Breast epithelium (tissue), 3 donors: Measurements from ENCODE around the gene CDH23.
A peak's percentile ranks its signal among the peaks of the same experiment; 100 is the strongest.

ENCODE experiments used
- POLR2A ChIP-seq: fragments of 450-650 bp; IDR thresholded peaks from one replicate; pipeline ENCODE4 v1.6.1; 2016; ENCODE audit warnings: antibody characterized with exemption, mild to moderate bottlenecking, moderate library complexity
- POLR2AphosphoS5 ChIP-seq, 3 donors: sonication (generic); formaldehyde crosslinking; IDR thresholded peaks; one replicate each; pipeline ENCODE4 v1.6.1; 2017; ENCODE audit warnings: antibody characterized with exemption in 3 of 3
- TF ChIP-seq, protein P1 (sequence below), 3 donors: fragments of 450-650 bp; IDR thresholded peaks; one replicate each; pipeline ENCODE4 v1.5.1; 2016 to 2017; ENCODE audit warnings: antibody characterized with exemption in 3 of 3, mild to moderate bottlenecking in 3 of 3, moderate library complexity in 3 of 3

DNA sequence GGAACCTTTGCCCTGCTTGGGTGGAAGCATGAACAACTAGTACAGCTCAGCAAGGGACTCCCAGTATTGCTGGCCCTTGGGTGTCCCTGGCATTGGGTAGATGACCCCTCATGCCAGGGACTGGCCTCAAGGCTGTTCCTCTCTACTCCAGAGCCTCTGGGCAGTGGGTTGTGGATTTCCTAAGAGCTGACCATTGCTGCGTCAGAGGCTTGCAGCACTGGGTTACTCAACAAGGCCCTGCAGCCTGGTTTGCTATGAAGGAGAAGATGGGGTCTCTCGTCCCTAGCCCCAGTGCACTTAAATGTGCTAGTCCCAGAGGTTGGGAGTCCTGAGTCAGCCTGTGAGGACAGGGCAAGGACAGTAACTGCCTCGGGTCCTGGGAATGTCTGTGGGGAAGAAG lies 374.1 kb downstream of the CDH23 start:
- TF ChIP-seq, protein P1, sequence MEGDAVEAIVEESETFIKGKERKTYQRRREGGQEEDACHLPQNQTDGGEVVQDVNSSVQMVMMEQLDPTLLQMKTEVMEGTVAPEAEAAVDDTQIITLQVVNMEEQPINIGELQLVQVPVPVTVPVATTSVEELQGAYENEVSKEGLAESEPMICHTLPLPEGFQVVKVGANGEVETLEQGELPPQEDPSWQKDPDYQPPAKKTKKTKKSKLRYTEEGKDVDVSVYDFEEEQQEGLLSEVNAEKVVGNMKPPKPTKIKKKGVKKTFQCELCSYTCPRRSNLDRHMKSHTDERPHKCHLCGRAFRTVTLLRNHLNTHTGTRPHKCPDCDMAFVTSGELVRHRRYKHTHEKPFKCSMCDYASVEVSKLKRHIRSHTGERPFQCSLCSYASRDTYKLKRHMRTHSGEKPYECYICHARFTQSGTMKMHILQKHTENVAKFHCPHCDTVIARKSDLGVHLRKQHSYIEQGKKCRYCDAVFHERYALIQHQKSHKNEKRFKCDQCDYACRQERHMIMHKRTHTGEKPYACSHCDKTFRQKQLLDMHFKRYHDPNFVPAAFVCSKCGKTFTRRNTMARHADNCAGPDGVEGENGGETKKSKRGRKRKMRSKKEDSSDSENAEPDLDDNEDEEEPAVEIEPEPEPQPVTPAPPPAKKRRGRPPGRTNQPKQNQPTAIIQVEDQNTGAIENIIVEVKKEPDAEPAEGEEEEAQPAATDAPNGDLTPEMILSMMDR (IDR thresholded peaks at IDR 0.05), result no peak
- TF ChIP-seq POLR2AphosphoS5 (IDR thresholded peaks at IDR 0.05) (peak in 1 of 3 donors; percentile 57), POLR2A (no peak)
